GM13976 (cell line): Measurements from ENCODE around the gene PHTF1.

Experiments used
- DNase-seq: peaks from one replicate; pipeline ENCODE4 v3.0.0; 2012; ENCODE audit warnings: low spot score
- CTCF ChIP-seq: IDR thresholded peaks from 2 replicates; pipeline ENCODE4 v1.5.1; 2012; ENCODE audit warnings: borderline replicate concordance, mild to moderate bottlenecking; ENCODE audit not compliant: insufficient read depth; ENCODE audit errors: extremely low read depth, missing control alignments, control extremely low read depth
- in situ Hi-C: fragments of 300-500 bp; cut with MboI; formaldehyde crosslinking; loops from one replicate; pipeline ENCODE4 v1.12.0; 2022; ENCODE audit warnings: low sequenced_read_pairs, mixed read lengths, inconsistent platforms; ENCODE audit not compliant: unreplicated experiment

The PHTF1 gene

GRCh38 chr1:113780374-113781146 is 21.3 kb upstream of the PHTF1 start:
- in situ Hi-C loops: no loop called here
- DNase-seq: no peak

DNA sequence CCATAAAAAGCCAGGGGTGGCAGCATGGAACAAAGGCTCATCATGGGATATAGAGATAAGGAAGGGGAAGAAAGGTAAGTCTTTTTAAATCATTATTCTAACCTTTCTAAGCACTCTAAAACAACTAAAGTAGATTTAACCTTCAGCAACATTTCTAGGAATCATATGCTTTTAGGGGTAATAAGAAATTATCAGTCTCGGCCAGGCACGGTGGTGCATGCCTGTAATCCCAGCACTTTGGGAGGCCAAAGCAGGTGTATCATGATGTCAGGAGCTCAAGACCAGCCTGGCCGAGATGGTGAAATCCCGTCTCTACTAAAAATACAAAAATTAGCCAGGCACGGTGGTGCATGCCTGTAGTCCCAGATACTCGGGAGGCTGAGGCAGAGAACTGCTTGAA is 20.3 kb upstream of the PHTF1 start:
- no peak for DNase-seq
- no peak for TF ChIP-seq CTCF
- in situ Hi-C loops: no loop called here

More at GRCh38 chr1:113780374-113781146, 21.3 kb upstream of the PHTF1 start:
- TF ChIP-seq CTCF: no peak

DNA sequence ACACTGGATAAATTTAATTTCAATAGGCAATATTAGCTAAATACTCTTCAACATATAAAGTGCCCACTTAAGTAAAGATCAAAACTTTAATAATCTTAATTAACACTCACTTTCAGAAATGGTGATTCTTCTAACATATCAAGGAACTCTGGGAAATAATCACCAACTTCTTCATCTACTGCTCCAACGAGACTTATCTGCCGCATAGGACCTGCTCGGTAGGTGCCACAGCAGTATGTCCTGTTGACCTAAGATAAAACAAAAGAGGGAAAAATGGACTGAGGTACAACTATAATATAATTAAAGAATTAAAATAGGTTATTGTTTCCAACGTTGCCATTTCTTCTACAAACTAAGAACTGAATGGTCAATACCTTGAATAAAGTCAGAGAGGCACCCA is 18.3 kb upstream of the PHTF1 start:
- TF ChIP-seq CTCF: no peak
- no peak for DNase-seq
- in situ Hi-C loops: no loop called here

GRCh38 chr1:113770031-113770430 is 10.7 kb upstream of the PHTF1 start:
- TF ChIP-seq CTCF: no peak
- in situ Hi-C loops: no loop called here
- no peak for DNase-seq

DNA sequence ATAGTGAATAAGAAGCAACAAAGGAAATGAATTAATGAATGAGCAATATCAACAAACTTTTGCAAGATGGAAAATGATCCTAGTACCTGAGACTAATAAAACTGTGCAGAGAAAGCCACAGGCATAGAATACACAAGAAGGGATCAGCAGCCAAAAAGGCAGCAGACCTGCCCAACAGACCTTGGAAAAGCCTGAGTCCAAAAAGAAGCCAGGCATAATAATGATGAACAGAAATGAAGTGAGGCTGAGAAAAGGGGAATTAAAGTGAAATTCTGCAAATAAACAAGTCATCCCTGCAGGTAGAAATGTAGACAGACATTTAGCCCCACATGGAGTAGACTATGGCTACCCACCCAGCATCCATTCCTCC is 10.3 kb upstream of the PHTF1 start:
- in situ Hi-C loops: no loop called here
- DNase-seq: no peak
- no peak for TF ChIP-seq CTCF

DNA sequence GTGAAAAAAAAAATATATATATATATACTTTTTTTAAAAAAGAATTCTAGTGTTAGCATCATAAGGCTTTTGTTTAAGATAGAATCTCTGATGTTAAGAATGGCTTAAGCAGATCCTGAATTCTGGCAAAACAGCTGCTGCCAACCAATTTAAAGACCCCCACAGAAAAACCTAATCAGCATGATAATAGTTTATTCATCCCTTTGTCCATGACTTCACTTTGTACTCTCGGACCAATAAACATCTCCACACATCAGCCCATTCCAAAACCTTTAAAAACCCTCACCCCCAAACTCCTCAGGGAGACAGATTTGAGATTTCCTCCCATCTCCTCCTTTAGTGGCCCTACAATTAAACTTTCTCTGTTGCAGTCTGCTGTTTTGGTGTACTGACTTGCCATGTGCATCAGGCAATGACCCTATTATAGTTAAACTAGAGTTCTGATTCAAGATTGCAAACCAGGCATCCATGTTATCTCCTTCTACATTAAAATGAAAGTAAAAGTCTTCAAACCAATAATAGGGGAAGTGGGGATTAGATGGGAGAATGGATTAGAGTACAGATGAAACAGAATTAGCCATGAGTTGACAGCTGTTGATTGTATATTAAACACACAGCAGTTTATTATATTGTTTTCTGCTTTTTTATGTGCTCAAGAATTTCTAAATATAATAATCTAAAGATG is 9.8 kb upstream of the PHTF1 start:
- in situ Hi-C loops: no loop called here
- TF ChIP-seq CTCF: no peak
- no peak for DNase-seq
